Forelimb muscle (tissue), 1 donor: ENCODE measurements around the gene SNX19. TPM values are rescaled to one million over a fixed set of nuclear protein-coding genes. Genes with fewer than 3 reads are reported as not detected.
A peak's percentile ranks its signal among the peaks of the same experiment; 100 is the strongest.

ENCODE experiments used
- DNase-seq: peaks from one replicate; pipeline ENCODE4 v3.0.0-alpha.2; 2013; ENCODE audit warnings: low read depth
- polyA plus RNA-seq: library from polyadenylated mRNA; unstranded; fragments of 120-200 nt; gene quantifications from one replicate; pipeline ENCODE4 v1.2.1, GENCODE V29; 2013; ENCODE audit not compliant: insufficient read length

Gene SNX19
- polyA plus RNA-seq, 1 donor, result 31.0 TPM

DNA sequence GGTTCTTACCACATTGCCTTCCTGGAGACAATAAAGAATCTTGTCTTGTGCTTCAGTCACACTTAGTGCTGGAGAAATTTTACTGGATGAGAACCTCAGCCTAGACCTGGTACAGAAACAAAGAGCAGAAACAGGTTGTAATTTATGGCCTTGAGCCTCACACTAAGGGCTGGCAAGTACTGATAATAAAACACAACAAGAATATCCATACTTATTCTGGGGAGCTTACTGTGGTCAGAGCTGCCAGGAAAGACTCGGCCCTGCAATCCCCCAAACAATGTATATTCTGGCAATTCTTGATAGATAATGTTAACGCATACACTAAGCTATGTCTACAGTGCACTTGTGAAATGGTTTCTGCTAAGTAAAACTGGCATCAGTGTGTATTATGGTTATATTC, 9.7 kb downstream of the SNX19 start:
- DNase-seq, result no peak

DNA sequence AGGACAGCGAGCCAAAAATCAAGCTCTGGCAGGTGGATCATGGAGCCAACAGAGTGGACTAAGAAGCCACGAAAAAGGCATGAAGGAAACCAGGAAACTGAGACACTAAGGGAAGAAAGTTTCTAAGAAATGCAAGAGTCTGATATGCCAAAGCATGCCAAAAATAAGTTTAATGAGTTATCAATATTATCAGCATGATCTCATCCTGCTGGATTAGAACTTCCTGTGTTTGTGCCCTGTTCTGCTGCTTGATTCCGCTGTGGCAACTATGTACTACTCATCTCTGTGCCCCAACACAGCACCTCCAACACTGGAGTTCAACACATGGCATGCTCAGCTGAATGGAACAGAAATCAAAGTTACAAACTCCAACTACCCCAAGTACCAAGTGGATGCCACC, 10.8 kb downstream of the SNX19 start:
- DNase-seq, result no peak

- DNase-seq, result no peak
Observed at GRCh38 chr11:130904380-130904779, 11.9 kb downstream of the SNX19 start.

GRCh38 chr11:130902380-130902779, 13.9 kb downstream of the SNX19 start:
- no peak for DNase-seq

DNA sequence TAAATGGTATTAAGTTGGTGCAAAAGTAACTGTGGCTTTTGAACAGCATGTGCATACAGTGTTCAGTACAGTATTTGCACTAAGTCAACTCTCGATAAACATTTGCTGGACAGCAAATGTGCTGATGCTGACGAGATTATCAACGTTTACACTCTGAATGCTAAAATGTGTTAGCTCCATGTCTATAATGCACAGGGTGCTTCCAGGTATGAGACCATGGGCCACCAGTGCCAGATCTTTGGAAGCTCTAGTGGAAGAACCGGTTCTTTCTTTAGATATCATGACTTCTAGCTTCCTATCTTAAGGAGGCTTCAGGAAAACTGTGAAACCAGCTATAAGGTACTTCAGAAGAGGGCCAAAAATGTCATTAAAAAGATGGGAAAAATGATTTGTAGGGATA, 17.2 kb downstream of the SNX19 start:
- DNase-seq, result no peak

DNA sequence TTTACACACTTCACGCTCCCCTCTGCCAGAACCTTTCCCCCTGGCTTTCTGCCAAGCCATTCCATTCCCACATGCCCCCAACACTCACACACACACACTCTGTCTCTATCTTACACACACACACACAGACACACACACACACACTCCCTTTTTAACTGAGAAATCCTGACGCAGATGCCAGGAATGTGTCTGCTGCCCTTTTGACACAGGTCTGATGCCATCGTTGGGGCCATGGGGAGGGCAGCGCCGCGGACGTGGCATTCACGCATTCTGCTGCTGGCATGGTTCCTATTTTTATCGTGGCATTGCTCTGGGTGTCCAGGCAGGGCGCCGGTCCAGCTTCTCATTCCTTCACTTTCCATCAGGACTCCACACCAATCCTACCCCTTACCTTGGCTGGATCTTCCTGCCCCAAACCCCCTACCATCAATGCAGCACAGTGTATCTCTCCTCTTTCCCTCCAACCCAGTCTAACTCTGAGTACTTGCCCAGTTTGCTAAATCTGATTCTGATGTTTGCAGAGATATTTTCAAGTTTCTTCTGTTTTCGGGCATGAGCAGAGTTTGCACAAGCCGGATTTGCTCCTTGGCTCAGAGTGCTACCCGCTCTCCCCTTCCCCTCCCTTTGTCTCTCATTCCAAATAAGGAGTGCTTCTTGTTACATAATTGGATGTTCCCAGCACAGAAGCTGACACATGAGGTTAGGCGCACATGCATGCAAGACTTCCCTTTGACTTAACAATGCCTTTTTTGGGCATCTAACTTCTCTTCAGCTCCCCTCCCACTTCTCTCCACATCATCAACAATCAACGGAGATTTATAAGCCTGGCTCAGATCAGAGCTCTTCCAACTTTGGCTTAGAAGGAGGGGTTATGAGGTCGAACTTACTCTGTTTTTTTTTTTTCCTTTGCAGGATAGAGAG, 18.8 kb downstream of the SNX19 start:
- peak; percentile 9 for DNase-seq

GRCh38 chr11:130894322-130895025, 21.8 kb downstream of the SNX19 start:
- peak; percentile 28 for DNase-seq

GRCh38 chr11:130892861-130893260, 23.4 kb downstream of the SNX19 start:
- no peak for DNase-seq

GRCh38 chr11:130891326-130891725, 25.0 kb downstream of the SNX19 start:
- DNase-seq, result no peak

- DNase-seq, result no peak
Observed at GRCh38 chr11:130890039-130890745, 26.1 kb downstream of the SNX19 start.

GRCh38 chr11:130888790-130889189, 27.5 kb downstream of the SNX19 start:
- DNase-seq, result no peak

DNA sequence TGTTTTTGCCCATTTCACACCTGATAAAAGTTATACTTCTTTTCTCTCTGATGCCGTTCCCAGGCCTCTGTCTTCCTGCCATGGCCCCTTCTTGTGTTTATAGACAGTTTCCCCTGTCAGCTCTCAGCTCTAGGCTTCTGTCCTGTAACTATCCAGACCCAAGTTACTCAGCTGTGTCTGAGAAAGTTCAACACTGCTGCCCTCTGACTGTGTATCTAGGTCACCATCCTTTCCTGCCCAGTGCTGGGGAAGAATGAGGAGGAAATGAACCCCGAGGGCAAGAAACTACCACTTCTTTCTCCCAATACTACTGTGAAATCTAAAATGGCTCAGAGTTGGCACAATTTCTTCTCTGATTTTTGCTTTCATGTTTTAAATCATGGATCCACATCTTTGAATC, 29.6 kb downstream of the SNX19 start:
- no peak for DNase-seq

DNA sequence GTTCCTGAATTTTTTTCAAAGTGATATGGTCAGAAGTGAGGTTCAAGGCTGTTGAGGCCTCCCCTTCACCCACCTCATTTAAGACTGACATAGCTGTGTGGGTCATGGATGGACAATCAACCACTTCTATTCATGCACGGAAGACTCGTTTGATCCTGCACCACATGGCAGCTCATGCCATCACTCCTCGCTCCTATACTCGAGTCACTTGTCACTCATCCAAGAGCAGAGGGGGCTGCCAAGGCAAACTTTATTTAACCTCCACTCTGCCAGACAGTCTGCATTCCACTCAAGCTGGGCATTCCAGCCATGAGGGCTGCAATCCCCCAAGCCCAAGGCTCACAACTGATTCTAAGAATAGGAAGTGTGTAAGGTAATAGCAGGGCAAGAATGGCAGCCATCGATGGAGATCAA, 34.1 kb downstream of the SNX19 start:
- DNase-seq, result no peak

DNA sequence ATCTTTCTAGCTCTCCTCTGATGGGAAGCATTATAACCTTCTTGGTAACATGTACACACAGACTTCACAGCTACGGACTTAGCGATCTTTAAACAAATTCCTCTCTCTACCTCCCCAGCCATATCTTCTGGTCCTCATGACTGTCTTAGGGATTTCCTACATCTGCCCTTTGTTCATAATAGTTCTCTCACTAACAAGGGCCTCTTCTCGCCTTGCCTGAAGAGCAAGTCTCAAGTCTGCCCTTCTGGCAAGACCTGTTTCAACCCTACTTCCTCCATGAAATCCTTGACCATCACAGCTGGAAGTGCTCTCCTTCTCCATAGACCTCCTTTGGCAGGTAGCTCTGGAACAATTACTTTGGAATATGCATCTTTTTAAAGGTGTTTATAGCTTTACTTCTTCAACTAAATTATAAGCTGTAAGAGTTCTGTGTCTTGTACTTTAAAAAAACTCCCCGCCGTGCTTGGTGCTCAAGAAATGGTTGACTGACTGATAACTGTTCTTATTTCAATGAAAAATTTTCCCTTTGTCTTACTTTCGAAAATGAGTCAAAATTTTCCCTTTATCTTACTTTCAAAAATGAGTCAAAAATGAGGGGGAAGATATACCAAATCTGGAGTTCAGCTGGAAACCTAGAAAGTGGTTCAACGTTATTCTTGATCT, 34.7 kb downstream of the SNX19 start:
- no peak for DNase-seq

DNA sequence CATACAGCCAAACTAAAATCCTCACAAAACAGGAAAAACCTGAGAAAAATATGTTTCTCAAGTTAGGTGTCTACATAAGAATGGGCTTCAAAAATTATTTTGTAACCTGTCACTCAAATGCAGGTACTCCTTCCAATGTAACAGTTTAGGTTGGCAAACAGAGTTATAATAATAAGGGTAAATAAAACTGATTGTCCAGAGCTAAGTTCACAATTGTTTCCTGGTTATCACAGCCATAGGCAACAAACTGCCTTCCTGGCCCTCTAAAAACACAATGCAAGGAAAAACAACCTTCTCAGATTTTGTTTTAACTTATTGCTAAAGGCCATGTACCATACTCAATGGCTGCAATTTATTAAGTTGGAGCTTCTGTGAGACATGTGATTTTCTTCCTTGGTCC, 36.4 kb downstream of the SNX19 start:
- no peak for DNase-seq

- no peak for DNase-seq
Observed at GRCh38 chr11:130876931-130877915, 39.1 kb downstream of the SNX19 start.

DNA sequence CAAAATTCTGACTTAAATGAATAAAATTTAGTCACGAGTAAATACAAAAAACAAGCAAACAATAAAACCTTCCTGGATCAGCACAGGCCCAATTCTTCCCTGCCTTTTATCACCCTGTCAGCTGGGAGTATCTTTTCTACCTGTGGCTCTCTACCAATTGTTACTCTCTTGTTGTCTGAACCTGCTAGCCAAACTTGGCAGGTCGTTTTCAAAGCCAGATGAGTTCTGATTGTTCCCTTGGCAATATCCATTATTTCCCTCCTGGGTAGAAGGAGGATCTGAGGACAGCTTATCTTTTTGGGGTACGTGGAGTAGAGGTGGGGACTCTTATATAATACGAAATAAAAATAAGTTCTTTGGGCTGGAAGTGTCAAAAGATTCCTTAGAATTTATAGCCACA, 40.2 kb downstream of the SNX19 start:
- no peak for DNase-seq

DNA sequence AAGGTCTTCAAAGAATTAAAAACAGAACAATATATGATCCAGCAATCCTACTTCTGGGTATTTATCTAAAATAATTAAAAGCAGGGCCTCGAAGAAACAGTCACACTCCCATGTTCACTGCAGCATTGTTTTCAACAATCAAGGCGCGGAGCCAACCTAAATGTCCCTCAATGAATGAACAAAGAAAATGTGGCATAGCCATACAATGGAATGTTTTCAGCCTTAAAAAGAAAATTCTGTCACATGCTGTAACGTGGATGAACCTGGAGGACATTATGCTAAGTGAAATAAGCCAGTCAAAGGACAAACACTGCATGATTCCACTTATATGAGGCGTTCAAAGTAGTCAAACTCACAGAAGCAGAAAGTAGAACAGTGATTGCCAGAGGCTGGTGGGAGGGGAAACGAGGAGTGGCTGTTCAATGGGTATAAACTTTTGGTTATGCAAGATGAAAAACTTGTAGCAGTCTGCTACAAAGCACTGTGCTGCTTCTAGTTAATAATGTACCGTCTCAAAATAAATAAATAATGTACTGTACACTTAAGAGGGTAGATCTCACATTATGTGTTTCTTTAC, 41.2 kb downstream of the SNX19 start:
- no peak for DNase-seq

DNA sequence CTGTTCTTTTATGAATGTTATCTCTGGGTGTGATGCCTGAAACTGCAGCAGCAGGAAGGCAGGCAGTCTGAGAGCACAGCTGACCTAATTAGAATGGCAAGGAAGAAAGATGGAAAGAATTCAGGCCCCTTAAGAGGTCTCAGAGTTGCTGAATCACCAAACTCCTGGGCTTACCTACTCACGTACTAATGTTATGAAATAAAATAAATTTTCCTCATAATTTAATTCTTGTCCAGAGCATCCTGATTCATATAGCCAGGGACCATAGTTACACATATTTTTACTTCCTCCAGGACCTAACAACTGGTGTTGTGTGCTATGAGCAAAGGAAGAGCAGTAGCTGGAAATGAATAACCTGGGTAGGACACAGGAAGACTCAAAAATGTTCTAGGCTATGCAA, 41.9 kb downstream of the SNX19 start:
- no peak for DNase-seq

DNA sequence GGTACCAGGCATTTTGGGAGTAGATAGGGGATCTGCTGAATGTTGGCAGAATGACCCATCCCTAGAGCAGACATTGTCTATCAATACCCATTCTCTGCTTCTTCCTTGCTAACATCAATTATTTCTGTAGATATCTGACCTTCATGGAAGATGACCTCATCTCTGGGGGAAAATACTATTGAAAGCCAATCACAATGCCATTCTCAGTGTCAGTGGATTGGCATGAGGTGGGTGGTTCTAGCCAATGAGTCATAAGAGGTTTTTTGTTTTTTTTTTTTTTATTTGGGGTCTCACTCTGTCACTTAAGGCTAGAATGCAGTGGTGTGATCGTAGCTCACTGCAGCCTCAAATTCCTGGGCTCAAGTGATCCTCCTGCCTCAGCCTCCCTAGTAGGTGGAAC, 42.5 kb downstream of the SNX19 start:
- no peak for DNase-seq
